Smooth muscle cell (in vitro differentiated cells): ENCODE data around the gene NAA11. TPM values are rescaled to one million over a fixed set of nuclear protein-coding genes. Genes with fewer than 3 reads are reported as not detected.

Experiments used
- polyA plus RNA-seq: library from polyadenylated mRNA; unstranded; fragments of >200 nt; fragmentation: Nextera tagmentation; extraction: Ambion mirVana; gene quantifications from 2 replicates; pipeline ENCODE4 v1.2.1, GENCODE V29; 2016
- total RNA-seq: library from RNA; depleted of rRNA; stranded (reverse); fragments of >200 nt; gene quantifications from 2 replicates; pipeline ENCODE4 v1.2.3, GENCODE V29; 2014

Gene NAA11
- total and polyA plus RNA-seq, 2 experiments from 2014 or later = not detected

Other genes with a start within 250 kb of the NAA11 start
- gene GK2, start 82.2 kb upstream of the NAA11 start, total RNA-seq = not detected in 2 replicates
- gene GK2, start 82.2 kb upstream of the NAA11 start, polyA plus RNA-seq = not detected in 2 replicates